Fibroblast of gingiva (primary cell): ENCODE results near the gene FAM187B.
"Not testable (repeated sequence)": the region's sequence is repeated elsewhere in the genome, so short reads cannot be mapped to it uniquely, and the experiment has no call there.

ENCODE experiments used
- DNase-seq: peaks from one replicate; pipeline ENCODE4 v3.0.0-alpha.2; 2011; ENCODE audit warnings: low read depth

FAM187B gene

GRCh38 chr19:35236638-35237400, 8.3 kb upstream of the FAM187B start:
- DNase-seq = no peak

- DNase-seq = no peak
Measured at GRCh38 chr19:35232912-35233311, 4.4 kb upstream of the FAM187B start.

GRCh38 chr19:35231956-35232645, 3.6 kb upstream of the FAM187B start:
- no peak for DNase-seq

GRCh38 chr19:35229601-35230000, 1.1 kb upstream of the FAM187B start:
- no peak for DNase-seq

- DNase-seq = no peak
Measured at GRCh38 chr19:35226748-35227147, 1.8 kb downstream of the FAM187B start.

GRCh38 chr19:35225951-35226350, 2.6 kb downstream of the FAM187B start:
- no peak for DNase-seq

- DNase-seq = no peak
Measured at GRCh38 chr19:35224681-35225571, 3.6 kb downstream of the FAM187B start.

- peak; percentile 61 for DNase-seq
Measured at GRCh38 chr19:35223862-35224505, 4.6 kb downstream of the FAM187B start.

- DNase-seq = no peak
Measured at GRCh38 chr19:35223084-35223790, 5.3 kb downstream of the FAM187B start.

GRCh38 chr19:35222373-35223015, 6.0 kb downstream of the FAM187B start:
- no peak for DNase-seq

GRCh38 chr19:35220973-35221590, 7.5 kb downstream of the FAM187B start:
- DNase-seq = not testable (repeated sequence)

GRCh38 chr19:35220315-35220921, 8.1 kb downstream of the FAM187B start:
- DNase-seq = no peak

GRCh38 chr19:35219008-35219407, 9.5 kb downstream of the FAM187B start:
- DNase-seq = no peak

- no peak for DNase-seq
Measured at GRCh38 chr19:35217649-35217990, 10.9 kb downstream of the FAM187B start.

GRCh38 chr19:35216833-35217648, 11.5 kb downstream of the FAM187B start:
- DNase-seq = no peak

GRCh38 chr19:35216016-35216832, 12.3 kb downstream of the FAM187B start:
- no peak for DNase-seq

- no peak for DNase-seq
Measured at GRCh38 chr19:35214766-35215422, 13.6 kb downstream of the FAM187B start.
